ENCODE data around the gene SNX18. TPM values are rescaled to one million over a fixed set of nuclear protein-coding genes. Genes with fewer than 3 reads are reported as not detected.

SNX18 gene
- total RNA-seq, 1 donor from 2014 or later = 30.6 TPM

- no peak for DNase-seq (ENCODE audit: low read depth)
- no peaks in the 10 kb centered on the region for H3K36me3 ChIP-seq (ENCODE audit: control insufficient read depth, insufficient read depth, low read length)
- TF ChIP-seq CTCF (IDR thresholded peaks at IDR 0.05; ENCODE audit: insufficient read depth, low read length, poor library complexity, severe bottlenecking) = no peak
Measured at GRCh38 chr5:54547711-54548250, 30.2 kb downstream of the SNX18 start.

GRCh38 chr5:54548565-54548964 lies 31.0 kb downstream of the SNX18 start:
- no peaks in the 10 kb centered on the region for H3K27me3 ChIP-seq (ENCODE audit: control insufficient read depth, insufficient read depth, low read length)
- no peak for DNase-seq (ENCODE audit: low read depth)
- H3K4me3 ChIP-seq (ENCODE audit: low read depth, low read length) = no peak overlapping the region
- no peak for TF ChIP-seq CTCF (IDR thresholded peaks at IDR 0.05; ENCODE audit: insufficient read depth, low read length, poor library complexity, severe bottlenecking)
- no peaks in the 10 kb centered on the region for H3K36me3 ChIP-seq (ENCODE audit: control insufficient read depth, insufficient read depth, low read length)

More at GRCh38 chr5:54547711-54548250, 30.2 kb downstream of the SNX18 start:
- Histone ChIP-seq H3K27me3 (ENCODE audit: control insufficient read depth, insufficient read depth, low read length) (no peaks in the 10 kb centered on the region), H3K4me3 (ENCODE audit: low read depth, low read length) (no peak overlapping the region)

GRCh38 chr5:54551292-54551691 lies 33.7 kb downstream of the SNX18 start:
- no peaks in the 10 kb centered on the region for H3K36me3 ChIP-seq (ENCODE audit: control insufficient read depth, insufficient read depth, low read length)
- no peak for DNase-seq (ENCODE audit: low read depth)
- no peak for TF ChIP-seq CTCF (IDR thresholded peaks at IDR 0.05; ENCODE audit: insufficient read depth, low read length, poor library complexity, severe bottlenecking)

GRCh38 chr5:54551926-54552325 lies 34.4 kb downstream of the SNX18 start:
- Histone ChIP-seq H3K36me3 (ENCODE audit: control insufficient read depth, insufficient read depth, low read length) (no peaks in the 10 kb centered on the region), H3K27me3 (ENCODE audit: control insufficient read depth, insufficient read depth, low read length) (no peaks in the 10 kb centered on the region), H3K4me3 (ENCODE audit: low read depth, low read length) (no peak overlapping the region)
- no peak for DNase-seq (ENCODE audit: low read depth)
- TF ChIP-seq CTCF (IDR thresholded peaks at IDR 0.05; ENCODE audit: insufficient read depth, low read length, poor library complexity, severe bottlenecking) = no peak

More at GRCh38 chr5:54551292-54551691, 33.7 kb downstream of the SNX18 start:
- Histone ChIP-seq H3K4me3 (ENCODE audit: low read depth, low read length) (no peak overlapping the region), H3K27me3 (ENCODE audit: control insufficient read depth, insufficient read depth, low read length) (no peaks in the 10 kb centered on the region)

- no peaks in the 10 kb centered on the region for H3K27me3 ChIP-seq (ENCODE audit: control insufficient read depth, insufficient read depth, low read length)
- no peak overlapping the region for H3K4me3 ChIP-seq (ENCODE audit: low read depth, low read length)
- no peaks in the 10 kb centered on the region for H3K36me3 ChIP-seq (ENCODE audit: control insufficient read depth, insufficient read depth, low read length)
- DNase-seq (ENCODE audit: low read depth) = no peak
- no peak for TF ChIP-seq CTCF (IDR thresholded peaks at IDR 0.05; ENCODE audit: insufficient read depth, low read length, poor library complexity, severe bottlenecking)
Measured at GRCh38 chr5:54552446-54552845, 34.9 kb downstream of the SNX18 start.

GRCh38 chr5:54553659-54554207 lies 36.2 kb downstream of the SNX18 start:
- Histone ChIP-seq H3K4me3 (ENCODE audit: low read depth, low read length) (no peak overlapping the region), H3K36me3 (ENCODE audit: control insufficient read depth, insufficient read depth, low read length) (no peaks in the 10 kb centered on the region), H3K27me3 (ENCODE audit: control insufficient read depth, insufficient read depth, low read length) (no peaks in the 10 kb centered on the region)
- DNase-seq (ENCODE audit: low read depth) = no peak
- no peak for TF ChIP-seq CTCF (IDR thresholded peaks at IDR 0.05; ENCODE audit: insufficient read depth, low read length, poor library complexity, severe bottlenecking)

All from kidney epithelial cell (primary cell).